ENCODE results near the gene RBM27.

Gene RBM27

DNA sequence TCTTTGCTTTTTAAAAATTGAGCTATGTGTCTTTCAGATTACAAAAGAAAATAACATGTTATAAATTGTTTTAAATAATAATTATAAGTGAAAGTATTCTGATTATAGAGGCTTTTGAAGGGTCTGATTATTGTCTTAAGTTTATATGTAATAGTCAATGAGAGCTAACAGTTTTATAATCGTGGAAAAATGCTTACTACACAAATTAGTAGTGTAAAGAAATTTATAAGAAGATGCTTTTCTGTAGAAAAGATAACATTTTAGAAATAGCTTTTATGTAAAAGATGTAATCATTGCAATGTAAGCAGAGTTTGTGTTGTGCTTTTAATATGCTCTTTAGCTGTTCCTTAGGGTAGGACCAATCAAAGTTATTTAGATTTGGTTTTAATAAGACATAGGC lies 18.6 kb downstream of the RBM27 start:
- no peak overlapping the region for H3K9ac ChIP-seq (ENCODE audit: low read length in 5 of 5)
- no peak overlapping the region for H3K27ac ChIP-seq (ENCODE audit: low read depth, low read length)
- H3K4me1 ChIP-seq (ENCODE audit: control insufficient read depth in 5 of 5, insufficient read depth in 5 of 5, low read length in 5 of 5): no peaks in the 10 kb centered on the region
- H3K27me3 ChIP-seq (ENCODE audit: control insufficient read depth in 5 of 5, insufficient read depth in 4 of 5, low read length in 5 of 5): no peaks in the 10 kb centered on the region
- no peak overlapping the region for H3K4me3 ChIP-seq (ENCODE audit: low read depth in 1 of 5, low read length in 5 of 5)
- peaks cover 5 to 25% (median 12%) of the 10 kb centered on the region in 5 donors for H3K36me3 ChIP-seq (ENCODE audit: control insufficient read depth in 5 of 5, insufficient read depth in 5 of 5, low read length in 5 of 5)
- no peaks in the 10 kb centered on the region for H3K9me3 ChIP-seq (ENCODE audit: control insufficient read depth in 5 of 5, low read length in 5 of 5)

- H3K4me3 ChIP-seq (ENCODE audit: low read depth in 1 of 5, low read length in 5 of 5): no peak overlapping the region
- H3K9me3 ChIP-seq (ENCODE audit: control insufficient read depth in 5 of 5, low read length in 5 of 5): no peaks in the 10 kb centered on the region
- peaks cover 5 to 27% (median 14%) of the 10 kb centered on the region in 5 donors for H3K36me3 ChIP-seq (ENCODE audit: control insufficient read depth in 5 of 5, insufficient read depth in 5 of 5, low read length in 5 of 5)
- H3K9ac ChIP-seq (ENCODE audit: low read length in 5 of 5): no peak overlapping the region
- H3K27ac ChIP-seq (ENCODE audit: low read depth, low read length): no peak overlapping the region
- no peaks in the 10 kb centered on the region for H3K4me1 ChIP-seq (ENCODE audit: control insufficient read depth in 5 of 5, insufficient read depth in 5 of 5, low read length in 5 of 5)
- H3K27me3 ChIP-seq (ENCODE audit: control insufficient read depth in 5 of 5, insufficient read depth in 4 of 5, low read length in 5 of 5): no peaks in the 10 kb centered on the region
Observed at GRCh38 chr5:146223179-146223578, 19.8 kb downstream of the RBM27 start.

DNA sequence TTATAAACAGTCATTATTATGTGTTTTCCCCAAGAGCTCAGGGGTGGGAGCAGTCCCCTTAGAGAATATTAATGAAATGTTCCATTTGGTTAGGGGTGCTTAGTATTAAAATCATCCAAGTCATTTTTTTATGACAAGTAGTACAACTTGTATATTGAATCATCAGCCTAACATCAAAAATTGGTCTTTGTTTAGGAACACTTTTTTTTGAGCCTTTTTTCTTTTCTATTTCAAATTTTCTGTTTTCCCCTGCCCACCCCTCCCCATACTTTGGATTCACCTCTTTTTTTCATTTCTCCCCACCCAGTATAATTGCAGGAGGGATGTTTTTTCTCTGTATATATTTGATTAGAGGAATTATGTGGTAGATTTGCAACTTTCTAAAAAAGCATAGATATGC lies 25.8 kb downstream of the RBM27 start:
- no peaks in the 10 kb centered on the region for H3K9me3 ChIP-seq (ENCODE audit: control insufficient read depth in 5 of 5, low read length in 5 of 5)
- no peak overlapping the region for H3K4me3 ChIP-seq (ENCODE audit: low read depth in 1 of 5, low read length in 5 of 5)
- no peak overlapping the region for H3K27ac ChIP-seq (ENCODE audit: low read depth, low read length)
- peaks cover 14 to 57% (median 28%) of the 10 kb centered on the region in 5 donors for H3K36me3 ChIP-seq (ENCODE audit: control insufficient read depth in 5 of 5, insufficient read depth in 5 of 5, low read length in 5 of 5)
- H3K4me1 ChIP-seq (ENCODE audit: control insufficient read depth in 5 of 5, insufficient read depth in 5 of 5, low read length in 5 of 5): peaks cover 0 to 6% (median 4%) of the 10 kb centered on the region in 5 donors
- no peaks in the 10 kb centered on the region for H3K27me3 ChIP-seq (ENCODE audit: control insufficient read depth in 5 of 5, insufficient read depth in 4 of 5, low read length in 5 of 5)
- H3K9ac ChIP-seq (ENCODE audit: low read length in 5 of 5): no peak overlapping the region

GRCh38 chr5:146232223-146232622 lies 28.8 kb downstream of the RBM27 start:
- Histone ChIP-seq H3K9ac (ENCODE audit: low read length in 5 of 5) (no peak overlapping the region), H3K4me3 (ENCODE audit: low read depth in 1 of 5, low read length in 5 of 5) (no peak overlapping the region), H3K4me1 (ENCODE audit: control insufficient read depth in 5 of 5, insufficient read depth in 5 of 5, low read length in 5 of 5) (peaks cover 0 to 6% (median 4%) of the 10 kb centered on the region in 5 donors), H3K27me3 (ENCODE audit: control insufficient read depth in 5 of 5, insufficient read depth in 4 of 5, low read length in 5 of 5) (no peaks in the 10 kb centered on the region), H3K9me3 (ENCODE audit: control insufficient read depth in 5 of 5, low read length in 5 of 5) (no peaks in the 10 kb centered on the region), H3K36me3 (ENCODE audit: control insufficient read depth in 5 of 5, insufficient read depth in 5 of 5, low read length in 5 of 5) (peaks cover 14 to 58% (median 33%) of the 10 kb centered on the region in 5 donors), H3K27ac (ENCODE audit: low read depth, low read length) (no peak overlapping the region)

DNA sequence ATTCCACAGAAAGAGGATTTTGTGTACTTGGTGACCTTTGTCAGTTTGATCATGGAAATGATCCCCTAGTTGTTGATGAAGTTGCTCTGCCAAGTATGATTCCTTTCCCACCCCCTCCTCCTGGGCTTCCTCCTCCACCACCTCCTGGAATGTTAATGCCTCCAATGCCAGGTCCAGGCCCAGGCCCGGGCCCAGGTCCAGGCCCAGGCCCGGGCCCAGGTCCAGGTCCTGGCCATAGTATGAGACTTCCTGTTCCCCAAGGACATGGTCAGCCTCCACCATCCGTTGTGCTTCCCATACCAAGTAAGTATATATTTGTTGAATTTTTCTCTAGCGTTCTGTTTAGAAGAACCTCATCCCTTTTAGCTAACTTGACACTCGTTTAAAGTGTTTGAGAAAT lies 30.0 kb downstream of the RBM27 start:
- Histone ChIP-seq H3K27ac (ENCODE audit: low read depth, low read length) (no peak overlapping the region), H3K27me3 (ENCODE audit: control insufficient read depth in 5 of 5, insufficient read depth in 4 of 5, low read length in 5 of 5) (no peaks in the 10 kb centered on the region), H3K4me3 (ENCODE audit: low read depth in 1 of 5, low read length in 5 of 5) (no peak overlapping the region), H3K9me3 (ENCODE audit: control insufficient read depth in 5 of 5, low read length in 5 of 5) (no peaks in the 10 kb centered on the region), H3K4me1 (ENCODE audit: control insufficient read depth in 5 of 5, insufficient read depth in 5 of 5, low read length in 5 of 5) (peaks cover 0 to 6% (median 4%) of the 10 kb centered on the region in 5 donors), H3K36me3 (ENCODE audit: control insufficient read depth in 5 of 5, insufficient read depth in 5 of 5, low read length in 5 of 5) (peaks cover 17 to 69% (median 41%) of the 10 kb centered on the region in 5 donors), H3K9ac (ENCODE audit: low read length in 5 of 5) (no peak overlapping the region)

DNA sequence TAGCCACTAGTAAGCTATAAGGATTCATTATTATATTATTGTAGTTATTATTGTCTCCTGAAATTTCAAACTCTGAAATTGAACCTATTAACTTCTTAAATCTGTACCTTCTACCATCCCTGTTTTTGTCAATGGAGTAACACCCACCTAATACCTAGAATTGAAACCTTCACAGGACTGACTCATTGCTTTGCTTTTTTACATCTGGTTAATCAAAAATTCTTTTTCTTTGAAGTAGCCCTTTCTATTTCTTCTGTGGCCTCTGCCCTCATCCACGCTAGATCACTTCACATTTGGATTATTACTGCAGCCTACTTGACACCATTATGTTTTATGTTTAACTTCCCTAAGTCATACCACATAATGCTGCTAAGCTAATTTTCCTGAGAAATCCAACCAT lies 35.6 kb downstream of the RBM27 start:
- Histone ChIP-seq H3K36me3 (ENCODE audit: control insufficient read depth in 5 of 5, insufficient read depth in 5 of 5, low read length in 5 of 5) (peaks cover 3 to 39% (median 22%) of the 10 kb centered on the region in 5 donors), H3K9me3 (ENCODE audit: control insufficient read depth in 5 of 5, low read length in 5 of 5) (no peaks in the 10 kb centered on the region), H3K4me1 (ENCODE audit: control insufficient read depth in 5 of 5, insufficient read depth in 5 of 5, low read length in 5 of 5) (peaks cover 0 to 3% (median 0%) of the 10 kb centered on the region in 5 donors)

DNA sequence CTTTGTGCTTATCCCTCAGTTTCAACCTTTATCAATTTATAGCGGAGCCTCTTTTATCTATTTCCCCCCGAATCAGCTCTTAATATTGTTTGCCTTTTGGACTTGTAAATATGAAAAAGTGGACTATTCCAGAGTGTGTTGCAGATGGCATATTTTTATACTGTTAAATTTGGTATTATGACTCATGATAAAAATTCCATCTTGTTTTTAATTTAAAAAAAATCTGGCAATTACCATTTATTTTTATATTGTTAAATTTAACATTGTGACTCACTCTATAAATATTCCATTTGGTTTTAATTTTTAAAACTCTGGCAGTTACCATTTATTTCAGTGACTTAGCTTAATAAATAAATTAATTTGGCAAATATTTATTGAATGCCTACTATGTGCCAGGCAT lies 37.5 kb downstream of the RBM27 start:
- Histone ChIP-seq H3K9ac (ENCODE audit: low read length in 5 of 5) (no peak overlapping the region), H3K36me3 (ENCODE audit: control insufficient read depth in 5 of 5, insufficient read depth in 5 of 5, low read length in 5 of 5) (peaks cover 5 to 45% (median 27%) of the 10 kb centered on the region in 5 donors), H3K27ac (ENCODE audit: low read depth, low read length) (no peak overlapping the region), H3K9me3 (ENCODE audit: control insufficient read depth in 5 of 5, low read length in 5 of 5) (no peaks in the 10 kb centered on the region), H3K27me3 (ENCODE audit: control insufficient read depth in 5 of 5, insufficient read depth in 4 of 5, low read length in 5 of 5) (no peaks in the 10 kb centered on the region), H3K4me3 (ENCODE audit: low read depth in 1 of 5, low read length in 5 of 5) (no peak overlapping the region), H3K4me1 (ENCODE audit: control insufficient read depth in 5 of 5, insufficient read depth in 5 of 5, low read length in 5 of 5) (peaks cover 0 to 3% (median 0%) of the 10 kb centered on the region in 5 donors)

More for the DNA sequence above, 35.6 kb downstream of the RBM27 start:
- Histone ChIP-seq H3K4me3 (ENCODE audit: low read depth in 1 of 5, low read length in 5 of 5) (no peak overlapping the region), H3K9ac (ENCODE audit: low read length in 5 of 5) (no peak overlapping the region), H3K27me3 (ENCODE audit: control insufficient read depth in 5 of 5, insufficient read depth in 4 of 5, low read length in 5 of 5) (no peaks in the 10 kb centered on the region), H3K27ac (ENCODE audit: low read depth, low read length) (no peak overlapping the region)

DNA sequence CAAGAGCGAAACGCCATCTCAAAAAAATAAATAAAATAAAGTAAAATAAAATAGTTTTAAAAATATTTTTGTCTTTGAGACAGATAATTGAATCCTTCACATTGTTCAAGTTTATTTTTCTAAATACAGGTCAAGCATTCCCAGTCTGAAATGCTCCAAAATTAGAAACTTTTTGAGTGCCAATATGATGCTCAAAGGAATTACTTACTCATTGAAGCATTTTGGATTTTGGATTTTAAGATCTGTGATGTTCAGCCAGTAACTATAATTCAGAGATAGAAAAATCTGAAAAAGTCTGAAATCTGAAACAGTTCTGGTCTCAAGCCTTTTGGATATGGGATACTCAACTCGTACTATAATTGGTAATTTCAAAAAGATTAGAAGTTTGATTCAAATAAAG lies 39.8 kb downstream of the RBM27 start:
- no peak overlapping the region for H3K4me3 ChIP-seq (ENCODE audit: low read depth in 1 of 5, low read length in 5 of 5)
- H3K27me3 ChIP-seq (ENCODE audit: control insufficient read depth in 5 of 5, insufficient read depth in 4 of 5, low read length in 5 of 5): no peaks in the 10 kb centered on the region
- H3K9ac ChIP-seq (ENCODE audit: low read length in 5 of 5): no peak overlapping the region
- peaks cover 0 to 3% (median 0%) of the 10 kb centered on the region in 5 donors for H3K4me1 ChIP-seq (ENCODE audit: control insufficient read depth in 5 of 5, insufficient read depth in 5 of 5, low read length in 5 of 5)
- no peak overlapping the region for H3K27ac ChIP-seq (ENCODE audit: low read depth, low read length)
- no peaks in the 10 kb centered on the region for H3K9me3 ChIP-seq (ENCODE audit: control insufficient read depth in 5 of 5, low read length in 5 of 5)
- peaks cover 2 to 26% (median 13%) of the 10 kb centered on the region in 5 donors for H3K36me3 ChIP-seq (ENCODE audit: control insufficient read depth in 5 of 5, insufficient read depth in 5 of 5, low read length in 5 of 5)

DNA sequence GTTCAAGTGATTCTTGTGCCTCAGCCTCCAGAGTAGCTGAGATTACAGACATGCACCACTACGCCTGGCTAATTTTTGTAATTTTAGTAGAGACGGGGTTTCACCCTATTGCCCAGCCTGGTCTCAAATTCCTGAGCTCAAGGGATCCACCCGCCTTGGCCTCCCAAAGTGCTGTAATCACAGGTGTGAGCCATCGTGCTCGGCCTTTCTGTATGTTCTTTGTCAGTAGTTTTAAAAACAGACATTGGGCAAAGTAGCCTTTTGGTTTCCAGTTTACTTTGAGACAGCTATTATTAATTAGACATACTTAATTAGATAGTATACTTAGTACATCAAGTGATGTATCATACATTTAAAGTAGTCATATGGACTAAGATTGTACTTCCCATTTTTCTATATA lies 45.2 kb downstream of the RBM27 start:
- no peak overlapping the region for H3K9ac ChIP-seq (ENCODE audit: low read length in 5 of 5)
- peaks cover 0 to under 1% (median 0%) of the 10 kb centered on the region in 5 donors for H3K4me1 ChIP-seq (ENCODE audit: control insufficient read depth in 5 of 5, insufficient read depth in 5 of 5, low read length in 5 of 5)
- no peaks in the 10 kb centered on the region for H3K9me3 ChIP-seq (ENCODE audit: control insufficient read depth in 5 of 5, low read length in 5 of 5)
- no peak overlapping the region for H3K4me3 ChIP-seq (ENCODE audit: low read depth in 1 of 5, low read length in 5 of 5)
- peaks cover 7 to 33% (median 18%) of the 10 kb centered on the region in 5 donors for H3K36me3 ChIP-seq (ENCODE audit: control insufficient read depth in 5 of 5, insufficient read depth in 5 of 5, low read length in 5 of 5)
- H3K27me3 ChIP-seq (ENCODE audit: control insufficient read depth in 5 of 5, insufficient read depth in 4 of 5, low read length in 5 of 5): no peaks in the 10 kb centered on the region
- H3K27ac ChIP-seq (ENCODE audit: low read depth, low read length): no peak overlapping the region

GRCh38 chr5:146249801-146250200 lies 46.4 kb downstream of the RBM27 start:
- no peak overlapping the region for H3K27ac ChIP-seq (ENCODE audit: low read depth, low read length)
- no peaks in the 10 kb centered on the region for H3K27me3 ChIP-seq (ENCODE audit: control insufficient read depth in 5 of 5, insufficient read depth in 4 of 5, low read length in 5 of 5)
- peaks cover 14 to 36% (median 19%) of the 10 kb centered on the region in 5 donors for H3K36me3 ChIP-seq (ENCODE audit: control insufficient read depth in 5 of 5, insufficient read depth in 5 of 5, low read length in 5 of 5)
- no peak overlapping the region for H3K9ac ChIP-seq (ENCODE audit: low read length in 5 of 5)
- no peaks in the 10 kb centered on the region for H3K4me1 ChIP-seq (ENCODE audit: control insufficient read depth in 5 of 5, insufficient read depth in 5 of 5, low read length in 5 of 5)
- no peaks in the 10 kb centered on the region for H3K9me3 ChIP-seq (ENCODE audit: control insufficient read depth in 5 of 5, low read length in 5 of 5)
- H3K4me3 ChIP-seq (ENCODE audit: low read depth in 1 of 5, low read length in 5 of 5): no peak overlapping the region

Data from subcutaneous abdominal adipose tissue (tissue), 5 donors.